Fibroblast of skin of left quadriceps (primary cell): Measurements from ENCODE around the gene WDR18.

Experiments used
- DNase-seq, 2 experiments: peaks; one replicate each; pipeline ENCODE4 v3.0.0-alpha.2; 2013; ENCODE audit warnings: low read depth in 2 of 2

Gene WDR18

GRCh38 chr19:984165-984967 lies at the start of gene WDR18:
Gene WDR18, plus strand, starts transcription at chr19:984345. Its CDS starts 9 bp downstream, at chr19:984354.
- DNase-seq: peak; percentile 72 to 75

DNA sequence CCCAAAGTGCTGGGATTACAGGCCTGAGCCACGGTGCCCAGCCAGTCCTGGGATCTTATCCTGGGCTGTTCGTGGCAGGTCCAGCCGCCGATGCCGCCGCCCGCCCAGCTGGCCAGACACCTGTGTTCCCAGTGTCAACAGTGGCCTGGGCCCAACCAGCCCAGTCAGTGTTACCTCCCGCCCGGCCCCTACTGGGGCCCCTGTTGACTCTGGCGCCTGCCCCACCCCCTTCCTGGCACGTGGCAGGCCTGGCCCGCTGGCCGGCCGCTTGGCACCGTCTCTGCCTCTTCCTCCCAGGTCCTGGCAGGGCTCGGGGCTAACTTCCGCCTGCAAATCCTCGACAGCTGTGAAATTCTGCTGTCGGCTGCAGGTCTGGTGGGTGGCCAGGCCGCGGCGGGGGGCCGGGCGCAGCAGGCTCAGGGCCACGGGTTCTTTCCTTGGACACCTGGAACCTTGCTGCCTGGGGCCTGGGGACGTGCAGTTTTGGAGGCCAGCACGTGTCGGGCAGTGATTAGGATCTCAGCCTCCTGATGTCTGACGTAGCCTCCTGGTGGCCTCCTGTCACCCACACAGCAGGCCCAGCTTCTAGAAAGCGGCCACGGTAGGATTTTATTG lies 49.2 kb upstream of the WDR18 start:
- DNase-seq: no peak

GRCh38 chr19:936175-936546 lies 48.0 kb upstream of the WDR18 start:
- no peak for DNase-seq

- DNase-seq: no peak
These were observed 46.9 kb upstream of the WDR18 start for GRCh38 chr19:937259-937694.

GRCh38 chr19:938233-938923 lies 45.8 kb upstream of the WDR18 start:
- no peak for DNase-seq

GRCh38 chr19:939439-939838 lies 44.7 kb upstream of the WDR18 start:
- no peak for DNase-seq

DNA sequence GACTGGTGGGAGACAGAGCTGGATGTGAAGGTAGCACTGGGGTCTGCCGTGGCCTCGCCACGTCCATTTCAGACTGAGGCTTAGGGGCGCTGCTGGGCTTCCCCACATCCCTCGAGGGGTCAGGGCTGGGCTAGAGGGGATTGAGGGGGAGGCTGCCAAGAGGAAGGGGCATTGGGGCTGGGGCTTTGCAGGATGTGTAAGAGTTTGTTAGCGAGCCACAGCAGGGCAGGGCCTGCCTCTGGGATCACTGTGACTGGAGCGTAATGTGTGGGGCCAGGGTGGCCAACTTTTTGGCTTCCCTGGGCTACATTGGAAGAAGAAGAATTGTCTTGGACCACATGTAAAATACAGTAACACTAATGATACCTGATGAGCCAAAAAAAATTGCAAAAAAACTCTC lies 44.2 kb upstream of the WDR18 start:
- no peak for DNase-seq

DNA sequence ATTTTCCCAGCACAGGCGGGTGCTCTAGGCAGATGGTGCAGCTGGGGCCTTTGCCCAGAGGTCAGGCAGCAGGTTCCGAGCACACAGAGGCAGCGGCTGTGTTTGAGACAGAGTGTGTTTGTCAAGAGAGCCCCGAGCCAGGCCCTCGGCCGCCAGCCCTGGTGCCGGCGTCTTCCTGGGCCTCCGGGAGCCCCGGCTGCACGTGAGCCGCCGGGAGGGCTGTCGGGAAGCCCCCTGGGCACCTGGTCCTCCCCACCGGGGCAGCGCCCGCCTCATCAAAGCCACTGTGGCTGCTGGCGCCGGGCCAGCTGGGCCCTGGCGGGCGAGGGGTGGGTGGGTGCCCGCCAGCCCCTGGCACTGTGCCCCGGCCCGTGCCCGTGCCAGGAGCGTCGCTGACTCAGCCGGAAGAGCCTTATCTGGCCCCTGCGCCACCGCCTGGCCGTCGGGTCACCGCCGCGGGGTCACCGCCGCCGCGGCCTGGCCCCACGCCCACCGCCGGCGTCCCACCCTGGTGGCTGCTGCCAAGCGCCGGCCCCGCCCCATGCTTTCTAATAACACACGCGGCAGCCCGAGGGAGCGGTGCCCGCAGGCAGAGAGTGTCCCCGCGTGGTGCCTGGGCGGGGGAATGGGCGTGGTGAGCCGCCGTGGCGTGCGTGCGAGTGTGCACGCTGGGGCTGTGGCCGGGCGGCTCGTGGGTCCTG lies 43.4 kb upstream of the WDR18 start:
- no peak for DNase-seq

- no peak for DNase-seq
These were observed 42.6 kb upstream of the WDR18 start for GRCh38 chr19:941292-942132.

DNA sequence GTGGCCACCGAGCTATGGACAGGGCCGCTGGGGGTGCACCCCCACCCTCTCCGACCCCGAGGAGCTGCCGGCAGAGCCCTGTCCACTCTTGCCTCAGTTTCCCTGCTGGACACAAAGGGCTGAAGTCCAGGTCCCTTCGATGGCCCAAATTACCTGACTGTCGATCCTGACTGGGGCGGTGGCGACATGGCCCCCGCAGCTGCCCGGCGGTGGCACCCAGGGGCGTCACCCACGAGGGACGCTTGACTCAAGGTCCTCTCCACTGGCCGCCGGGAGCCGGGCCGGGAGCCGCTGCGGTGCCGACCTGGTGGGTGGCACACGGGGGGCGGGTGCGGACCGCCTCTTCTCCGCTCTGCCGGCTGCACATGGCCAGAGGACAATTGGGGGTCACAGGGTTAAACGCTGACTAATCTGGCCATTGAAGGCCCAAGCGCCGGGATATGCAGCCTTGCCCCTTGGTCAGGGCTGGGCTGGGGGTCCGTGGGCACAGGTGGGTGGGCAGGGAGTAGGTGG lies 42.0 kb upstream of the WDR18 start:
- DNase-seq: no peak

DNA sequence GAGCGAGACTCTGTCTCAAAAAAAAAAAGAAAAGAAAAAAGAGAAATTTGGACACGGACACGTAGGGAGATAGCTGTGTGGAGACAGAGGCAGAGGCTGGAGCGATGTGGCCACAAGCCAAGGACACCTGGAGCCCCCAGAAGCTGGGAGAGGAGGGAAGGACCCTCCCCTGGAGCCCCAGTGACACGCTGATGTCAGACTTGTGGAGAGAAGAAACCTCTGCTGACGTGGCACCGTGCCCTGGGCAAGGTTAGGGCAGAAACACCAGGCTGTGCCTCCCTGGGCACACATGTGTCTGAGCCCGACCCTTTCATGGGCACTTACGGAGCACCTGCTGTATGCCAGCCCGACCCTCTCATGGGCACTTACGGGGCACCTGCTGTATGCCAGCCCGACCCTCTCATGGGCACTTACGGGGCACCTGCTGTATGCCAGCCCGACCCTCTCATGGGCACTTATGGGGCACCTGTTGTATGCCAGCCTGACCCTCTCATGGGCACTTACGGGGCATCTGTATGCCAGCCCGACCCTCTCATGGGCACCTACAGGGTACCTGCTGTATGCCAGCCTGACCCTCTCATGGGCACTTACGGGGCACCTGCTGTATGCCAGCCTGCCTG lies 40.5 kb upstream of the WDR18 start:
- DNase-seq: no peak

- DNase-seq: no peak
These were observed 40.0 kb upstream of the WDR18 start for GRCh38 chr19:944171-944567.

DNA sequence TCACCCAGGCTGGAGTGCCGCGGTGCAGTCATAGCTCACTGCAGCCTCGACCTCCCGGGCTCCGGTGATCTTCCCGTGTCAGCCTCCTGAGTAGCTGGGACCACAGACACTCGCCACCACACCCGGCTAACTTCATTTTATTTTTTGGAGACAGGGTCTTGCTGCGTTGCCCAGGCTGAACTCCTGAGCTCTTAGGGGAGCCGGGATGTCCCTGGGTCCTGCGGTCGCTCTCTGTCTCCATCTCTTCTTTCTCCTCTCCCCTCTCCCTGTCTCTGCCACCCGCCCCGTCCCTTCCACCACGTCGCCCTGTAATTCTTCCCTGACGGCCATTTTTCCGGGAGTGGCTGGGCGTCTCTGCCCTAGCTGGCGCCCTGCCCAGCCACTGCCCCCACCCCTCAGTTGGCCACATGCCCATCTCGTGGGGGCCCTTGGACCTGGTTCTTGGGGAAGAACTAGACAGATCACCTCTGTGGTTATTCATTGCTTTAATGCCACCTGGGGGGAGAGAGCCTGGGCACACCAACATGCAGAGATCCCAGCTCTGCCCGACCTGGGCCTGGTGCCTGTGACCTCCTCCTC lies 39.4 kb upstream of the WDR18 start:
- DNase-seq: no peak

DNA sequence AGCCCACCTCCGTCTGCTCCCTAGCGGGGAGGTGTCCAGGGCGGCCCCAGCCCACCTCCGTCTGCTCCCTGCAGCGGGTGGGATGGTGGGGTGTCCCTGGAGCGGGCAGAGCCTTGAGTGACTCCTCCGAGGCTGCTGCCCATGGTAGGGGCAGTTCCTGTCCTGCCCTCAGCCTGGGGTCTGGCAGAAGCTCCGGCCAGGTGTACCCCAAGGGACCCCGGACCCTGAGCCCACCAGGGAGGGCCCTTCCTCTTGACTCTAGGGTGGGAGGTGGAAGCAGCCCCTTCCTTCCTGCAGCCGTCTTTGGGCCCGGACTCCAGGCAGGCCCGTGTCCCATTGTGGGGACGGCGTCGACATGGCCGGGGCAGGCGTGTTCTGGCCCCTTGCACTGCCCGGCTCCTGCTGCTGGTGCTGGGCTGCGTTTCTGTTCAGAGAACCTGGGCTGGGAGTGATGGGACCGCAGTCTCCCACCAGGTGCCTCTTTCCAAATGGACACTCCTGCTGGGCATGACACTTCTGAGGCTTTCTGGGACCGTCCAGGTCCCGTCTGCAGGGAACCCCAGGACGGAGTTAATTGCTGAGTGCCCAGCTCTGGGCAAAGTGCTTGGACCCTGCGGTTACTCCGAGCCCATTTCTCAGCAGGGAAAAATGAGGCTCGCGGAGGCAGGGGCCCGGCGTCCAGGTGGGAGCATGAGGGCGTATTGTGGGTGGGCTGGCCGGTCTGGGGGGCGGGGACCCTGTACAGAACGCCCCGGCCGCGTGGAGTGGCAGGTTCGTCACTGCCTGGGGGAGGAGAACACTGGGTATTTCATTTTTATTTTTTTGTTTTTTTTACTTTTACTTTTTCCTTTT lies 38.5 kb upstream of the WDR18 start:
- no peak for DNase-seq

DNA sequence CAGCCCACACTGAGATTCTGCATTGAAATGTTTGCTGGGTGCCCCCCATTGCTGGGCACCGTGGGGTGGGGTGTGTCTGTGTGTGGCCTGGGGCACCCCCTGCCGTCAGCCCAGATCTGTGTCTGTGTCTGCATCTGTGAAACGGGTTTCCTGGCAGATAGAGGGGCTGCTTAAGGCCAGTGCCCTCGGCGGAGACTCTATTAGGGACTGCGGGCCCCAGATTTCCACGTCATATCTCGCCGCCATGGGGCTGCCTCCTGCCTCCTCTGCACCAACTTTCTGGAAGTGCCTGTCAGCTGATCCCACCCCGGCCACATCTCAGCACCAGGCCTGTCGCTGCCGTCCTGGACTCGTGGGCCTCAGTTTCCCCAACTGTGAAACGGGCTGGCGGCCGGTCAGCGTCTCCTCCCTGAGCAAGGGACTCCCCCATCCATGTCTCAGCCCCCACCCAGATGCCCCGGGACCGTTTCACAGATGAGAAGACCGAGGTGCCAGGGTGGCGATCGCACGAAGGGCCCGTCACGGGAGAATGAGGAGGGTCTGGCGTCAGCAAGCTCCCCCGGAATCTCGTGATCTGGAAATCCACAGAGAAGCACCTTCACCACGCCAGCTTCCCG lies 36.9 kb upstream of the WDR18 start:
- no peak for DNase-seq

- DNase-seq: no peak
These were observed 36.2 kb upstream of the WDR18 start for GRCh38 chr19:947707-948539.

- no peak for DNase-seq
These were observed 35.2 kb upstream of the WDR18 start for GRCh38 chr19:948842-949496.
